NOMO-1 treated with DMSO at 0.1 percent for 48 hours (cell line): ENCODE results near the gene AGPAT3.

Experiments
- DNase-seq: peaks from one replicate; lab custom pipeline; 2025; ENCODE audit not compliant: unreplicated experiment; lab: John Stamatoyannopoulos, UW

AGPAT3 gene

DNA sequence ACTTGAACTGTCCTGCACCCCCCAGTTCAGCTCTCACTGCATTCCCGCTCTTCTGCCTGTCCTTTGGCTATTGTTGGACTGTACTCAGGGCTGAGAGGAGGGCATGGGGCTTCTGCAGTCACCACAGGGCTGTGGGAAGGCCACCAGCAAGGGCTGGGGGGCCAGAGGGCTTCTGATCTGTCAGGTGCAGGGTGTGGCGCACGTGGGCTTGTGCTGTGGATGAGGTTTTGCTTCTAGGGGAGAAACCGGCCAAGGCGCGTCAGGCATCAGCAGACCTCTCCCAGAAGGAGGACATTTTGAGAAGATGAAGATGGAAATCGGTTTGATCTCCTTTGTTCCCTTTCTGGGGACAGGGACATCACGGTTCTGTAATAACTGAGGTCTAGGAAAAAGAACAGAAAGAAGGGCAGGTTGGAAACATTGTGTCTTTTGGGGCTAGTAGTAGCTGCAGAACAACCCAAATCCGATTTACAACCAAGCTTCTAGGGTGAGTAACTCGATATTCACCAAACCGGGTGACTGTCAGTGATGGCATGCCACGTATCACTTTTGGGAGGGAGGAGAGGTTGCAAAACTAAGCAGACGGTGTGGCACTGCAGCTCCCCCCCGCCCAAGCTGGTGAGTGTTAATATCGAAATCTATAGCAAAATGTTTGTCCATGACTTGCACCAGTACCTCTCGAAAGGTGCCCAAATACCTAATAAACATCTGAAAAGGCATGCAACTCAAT is 40.9 kb downstream of the AGPAT3 start:
- no peak for DNase-seq

- no peak for DNase-seq
Observed at GRCh38 chr21:43906585-43907370, 41.8 kb downstream of the AGPAT3 start.

DNA sequence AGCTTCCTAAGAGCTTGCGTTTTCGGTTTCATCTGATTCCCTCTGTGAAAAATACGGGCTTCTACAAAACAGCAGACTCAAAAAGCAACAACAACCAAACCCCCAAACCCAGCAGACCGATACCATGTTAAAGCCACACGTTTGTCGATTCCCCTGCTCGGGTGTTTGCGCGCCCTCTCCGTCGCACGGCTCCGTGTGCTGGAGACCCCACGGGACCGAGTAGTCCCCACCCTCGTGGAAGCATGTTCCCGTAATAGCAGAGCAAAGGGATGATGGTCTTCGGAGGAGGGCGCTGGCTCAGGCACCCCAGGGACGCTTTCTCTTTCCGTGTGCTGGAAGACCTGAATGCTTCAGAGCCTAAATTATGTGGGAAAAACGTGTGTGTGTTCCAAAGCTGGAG is 42.7 kb downstream of the AGPAT3 start:
- no peak for DNase-seq

DNA sequence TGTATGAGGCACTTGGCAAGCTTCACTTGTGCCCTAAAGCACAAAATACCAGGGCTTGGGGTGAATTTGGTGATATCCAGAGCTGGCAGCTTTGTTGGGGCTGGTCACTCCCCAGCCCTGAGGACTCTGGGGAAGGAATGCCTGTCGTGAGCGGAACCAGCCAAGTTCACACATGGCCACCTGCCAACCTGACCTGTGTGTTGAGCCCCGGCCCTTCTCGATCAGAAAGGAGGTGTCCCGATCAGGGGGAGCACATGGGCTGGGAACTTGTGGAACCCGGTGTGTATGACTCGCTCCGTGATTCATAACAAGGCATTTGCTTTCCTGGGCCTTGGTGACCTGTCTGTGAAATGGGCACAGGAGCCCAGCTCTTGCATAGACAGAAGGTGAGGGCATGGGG is 43.1 kb downstream of the AGPAT3 start:
- DNase-seq: no peak

GRCh38 chr21:43909741-43910400 is 44.8 kb downstream of the AGPAT3 start:
- no peak for DNase-seq

- DNase-seq: no peak
Observed at GRCh38 chr21:43910460-43910859, 45.4 kb downstream of the AGPAT3 start.

DNA sequence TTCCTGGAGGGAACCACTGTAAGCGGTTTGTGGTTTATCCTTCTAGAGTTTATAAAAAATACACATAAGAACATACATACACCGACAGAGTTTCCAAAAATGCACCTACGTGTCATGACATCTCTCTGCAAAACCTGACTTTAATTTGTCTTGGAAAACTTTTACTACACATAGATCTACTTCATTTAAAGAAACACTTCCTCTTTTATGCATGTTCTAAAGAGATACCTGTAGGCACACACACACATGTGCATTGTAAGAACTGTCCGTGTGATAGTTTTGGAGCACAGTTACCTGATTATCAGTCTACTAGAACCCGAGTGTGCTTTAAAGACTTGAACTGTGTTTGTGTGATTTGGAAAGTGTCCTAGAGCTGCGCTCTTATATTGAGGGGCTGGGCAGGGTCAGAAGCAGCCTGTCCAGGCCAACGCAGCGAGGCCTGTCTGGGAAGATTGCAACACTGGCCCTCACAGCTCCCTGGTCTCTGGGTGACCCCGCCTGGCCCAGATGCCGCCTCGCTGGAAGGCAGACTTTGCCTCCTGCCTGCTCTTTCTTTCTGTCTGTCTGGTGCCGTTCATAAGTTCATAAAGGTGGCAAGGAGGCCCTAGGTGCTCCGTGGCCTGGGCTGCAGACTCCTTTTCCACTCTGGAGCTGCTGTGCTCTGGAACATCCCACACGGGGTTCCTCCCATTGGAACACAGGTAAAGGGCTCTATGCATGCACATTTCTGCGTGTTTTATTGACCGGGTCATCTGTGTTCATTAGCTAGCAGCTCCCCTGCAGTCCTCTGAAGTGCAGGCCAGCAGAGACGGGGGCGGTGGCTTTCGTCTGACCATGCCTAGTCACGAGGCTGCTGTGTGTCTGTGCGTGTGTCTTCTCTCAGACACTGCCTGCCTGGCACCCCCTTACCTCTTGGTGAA is 46.3 kb downstream of the AGPAT3 start:
- no peak for DNase-seq

DNA sequence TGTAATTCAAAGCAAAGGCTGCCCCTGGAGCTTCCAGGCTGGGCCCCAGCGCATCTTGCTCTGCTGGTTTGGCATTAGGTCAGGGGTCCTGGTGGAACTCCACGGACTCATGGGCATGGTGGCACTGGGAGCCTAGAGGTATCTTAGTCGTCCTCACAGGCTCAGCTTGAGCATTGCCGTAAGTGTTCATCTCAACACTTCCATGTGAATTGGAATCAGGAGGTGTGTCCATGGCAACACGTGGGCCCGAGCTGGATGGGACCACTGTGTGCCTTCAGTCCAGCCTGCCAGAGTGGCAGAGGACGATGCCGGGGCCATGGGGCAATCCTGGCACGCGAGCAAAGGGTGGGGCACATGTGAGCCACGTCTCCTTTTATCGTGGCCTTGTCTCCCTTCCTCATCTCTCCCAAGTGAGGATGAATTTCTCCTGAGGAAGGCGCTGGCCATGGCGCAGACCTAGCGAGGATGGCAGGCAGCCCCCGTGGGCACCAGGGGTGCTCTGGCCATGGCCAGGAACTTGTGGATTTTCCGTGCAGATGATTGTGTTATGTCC is 47.0 kb downstream of the AGPAT3 start:
- DNase-seq: no peak

DNA sequence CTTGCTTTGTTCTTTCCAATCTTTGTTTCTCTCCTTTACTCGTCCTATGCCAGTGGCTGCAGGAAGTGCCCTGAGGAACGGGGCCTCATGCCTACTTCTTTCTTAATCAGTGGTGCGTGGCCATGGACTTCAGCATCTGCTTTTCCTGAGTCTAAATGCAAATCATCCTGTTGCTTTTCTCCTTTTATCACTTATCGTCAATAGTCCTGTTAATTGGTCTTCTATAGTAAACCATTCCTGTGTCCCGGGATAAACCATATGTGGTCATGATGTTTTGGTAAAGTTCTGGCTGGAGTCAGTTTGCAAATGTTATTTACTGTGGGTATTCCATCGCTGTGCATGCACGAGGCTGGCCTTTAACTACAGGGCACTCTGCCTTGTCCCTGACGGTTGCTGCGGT is 47.5 kb downstream of the AGPAT3 start:
- no peak for DNase-seq

GRCh38 chr21:43912910-43913309 is 47.9 kb downstream of the AGPAT3 start:
- DNase-seq: no peak

DNA sequence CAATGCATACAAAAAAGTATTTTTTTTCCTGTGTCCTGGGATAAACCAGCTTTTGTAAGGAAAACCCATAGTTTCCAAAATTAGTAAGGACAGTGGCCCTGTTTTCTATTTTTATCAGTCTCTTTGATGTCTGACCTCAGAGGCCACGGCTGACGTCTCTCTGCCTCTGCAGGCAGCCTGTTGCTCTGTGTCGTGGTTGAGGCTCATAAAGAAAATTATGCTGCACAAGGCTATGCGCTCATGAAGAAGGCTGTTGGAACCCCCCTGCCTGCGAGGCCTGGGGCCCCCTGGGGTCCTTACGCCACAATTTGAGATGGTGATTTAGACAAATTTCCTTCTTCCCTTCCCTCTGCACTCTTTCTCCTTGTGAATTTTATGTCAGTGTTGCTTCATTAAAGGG is 48.9 kb downstream of the AGPAT3 start:
- DNase-seq: no peak

DNA sequence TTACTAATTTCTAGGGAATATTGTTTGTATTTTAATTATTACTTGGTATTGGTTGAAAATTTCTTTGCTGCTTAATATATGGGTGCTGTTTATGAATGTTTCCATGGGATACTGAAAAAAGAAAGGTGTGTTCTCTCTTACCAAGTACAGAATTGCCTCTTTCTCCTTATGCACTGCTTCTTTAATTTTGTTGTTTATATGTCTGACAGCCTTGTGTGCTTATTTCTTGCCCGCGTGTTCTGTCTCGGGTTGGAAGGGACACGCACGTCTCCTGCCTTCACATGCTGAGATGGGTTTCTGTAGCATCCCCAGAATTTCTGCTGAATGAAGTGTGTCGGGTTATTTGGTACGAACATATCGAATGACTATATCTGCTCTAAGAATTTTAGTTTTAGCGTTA is 51.1 kb downstream of the AGPAT3 start:
- no peak for DNase-seq

- no peak for DNase-seq
Observed at GRCh38 chr21:43916691-43917514, 51.9 kb downstream of the AGPAT3 start.

GRCh38 chr21:43917515-43918384 is 52.7 kb downstream of the AGPAT3 start:
- DNase-seq: no peak

GRCh38 chr21:43918385-43918947 is 53.4 kb downstream of the AGPAT3 start:
- DNase-seq: no peak

DNA sequence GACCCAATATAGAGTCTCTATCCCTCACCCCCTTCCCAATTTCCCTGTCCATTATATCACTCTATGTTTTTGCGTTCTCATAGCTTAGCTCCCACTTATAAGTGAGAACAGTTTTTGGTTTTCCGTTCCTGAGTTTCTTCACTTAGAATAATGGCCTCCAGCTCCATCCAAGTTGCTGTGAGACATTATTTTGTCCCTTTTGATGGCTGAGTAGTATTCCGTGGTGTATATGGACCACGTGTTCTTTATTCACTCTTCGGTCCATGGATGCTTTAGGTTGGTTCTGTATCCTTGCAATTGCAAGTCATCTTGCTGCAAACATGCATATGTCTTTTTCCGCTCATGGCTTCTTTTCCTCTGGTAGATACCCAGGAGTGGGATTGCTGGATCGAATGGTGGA is 54.3 kb downstream of the AGPAT3 start:
- DNase-seq: no peak

DNA sequence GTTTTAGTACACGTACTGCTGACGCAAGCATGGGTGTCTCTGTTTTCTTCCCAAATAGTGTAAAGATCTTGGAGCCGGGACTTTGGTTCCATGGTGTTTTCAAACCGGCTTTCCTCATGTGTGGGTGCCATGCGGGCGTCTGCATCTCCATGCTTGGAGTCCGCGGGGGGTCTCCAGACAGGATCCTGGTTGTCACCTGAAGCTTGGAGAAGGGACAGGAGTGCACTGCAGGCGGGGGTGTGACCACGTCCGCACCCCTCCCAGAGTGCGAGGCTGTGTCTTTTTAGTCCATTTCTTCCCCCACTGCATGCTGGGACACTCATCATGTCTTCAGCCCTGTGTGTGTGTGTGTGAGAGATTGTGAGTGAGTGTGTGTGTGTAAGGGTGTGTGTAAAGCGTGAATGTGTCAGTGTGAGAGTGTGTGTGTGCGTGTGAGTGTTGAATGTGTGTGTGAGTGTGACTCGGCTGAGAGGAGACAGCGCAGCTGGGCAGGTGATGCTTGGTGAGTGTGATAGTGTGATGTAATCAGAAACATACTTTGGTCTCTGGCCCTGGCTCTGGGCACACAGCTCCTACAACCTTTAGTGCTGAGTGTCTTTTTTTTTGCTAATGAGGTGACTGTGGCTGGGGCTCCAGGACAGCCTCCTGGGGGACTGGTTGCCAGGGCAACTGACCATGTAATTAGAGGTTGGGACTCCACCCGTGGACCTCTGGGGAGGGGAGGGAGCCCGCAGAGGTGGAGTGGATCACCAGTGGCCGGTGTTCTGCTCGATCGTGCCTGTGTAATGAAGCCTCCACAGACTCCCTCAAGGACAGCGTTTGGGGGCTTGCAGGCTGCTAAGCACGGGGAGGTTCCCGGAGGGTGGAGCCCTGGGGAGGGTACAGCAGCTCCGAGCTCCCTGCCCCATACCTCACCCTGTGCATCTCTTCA is 55.1 kb downstream of the AGPAT3 start:
- no peak for DNase-seq
